ENCODE measurements around the gene OPN5. TPM values are rescaled to one million over a fixed set of nuclear protein-coding genes. Genes with fewer than 3 reads are reported as not detected.

The OPN5 gene
- total RNA-seq, 1 donor from 2014 or later: not detected

GRCh38 chr6:47789553-47789952, 7.7 kb downstream of the OPN5 start:
- Histone ChIP-seq H3K36me3 (no peaks in the 10 kb centered on the region), H3K4me3 (no peak overlapping the region), H3K27ac (no peak overlapping the region), H3K27me3 (no peaks in the 10 kb centered on the region), H3K4me1 (no peaks in the 10 kb centered on the region), H3K9me3 (no peaks in the 10 kb centered on the region)
- DNase-seq (ENCODE audit: low spot score in 2 of 2): no peak
- intact Hi-C loops (cut with DNase I): loop anchor here (5.0 kb wide), 1 partner anchor 1623 kb away; no protein-coding TSS in a partner anchor
- no peak for TF ChIP-seq CTCF (IDR thresholded peaks at IDR 0.05)

- intact Hi-C loops (cut with DNase I): no loop called here
- no peak overlapping the region for H3K4me3 ChIP-seq
- no peak for TF ChIP-seq CTCF (IDR thresholded peaks at IDR 0.05)
Measured at GRCh38 chr6:47792216-47792733, 10.4 kb downstream of the OPN5 start.

GRCh38 chr6:47794577-47795135, 12.8 kb downstream of the OPN5 start:
- TF ChIP-seq CTCF (IDR thresholded peaks at IDR 0.05): no peak
- Histone ChIP-seq H3K4me1 (no peaks in the 10 kb centered on the region), H3K27ac (no peak overlapping the region), H3K9me3 (no peaks in the 10 kb centered on the region), H3K27me3 (no peaks in the 10 kb centered on the region), H3K36me3 (no peaks in the 10 kb centered on the region), H3K4me3 (no peak overlapping the region)
- intact Hi-C loops (cut with DNase I): no loop called here
- no peak for DNase-seq (ENCODE audit: low spot score in 2 of 2)

More at GRCh38 chr6:47792216-47792733, 10.4 kb downstream of the OPN5 start:
- no peaks in the 10 kb centered on the region for H3K36me3 ChIP-seq
- no peaks in the 10 kb centered on the region for H3K9me3 ChIP-seq
- H3K4me1 ChIP-seq: no peaks in the 10 kb centered on the region
- H3K27ac ChIP-seq: no peak overlapping the region
- no peak for DNase-seq (ENCODE audit: low spot score in 2 of 2)
- H3K27me3 ChIP-seq: no peaks in the 10 kb centered on the region

- DNase-seq (ENCODE audit: low spot score in 2 of 2): no peak
- Histone ChIP-seq H3K27me3 (no peaks in the 10 kb centered on the region), H3K9me3 (no peaks in the 10 kb centered on the region), H3K4me1 (no peaks in the 10 kb centered on the region), H3K36me3 (no peaks in the 10 kb centered on the region), H3K4me3 (no peak overlapping the region), H3K27ac (no peak overlapping the region)
- TF ChIP-seq CTCF (IDR thresholded peaks at IDR 0.05): no peak
- intact Hi-C loops (cut with DNase I): no loop called here
Measured at GRCh38 chr6:47801984-47802383, 20.2 kb downstream of the OPN5 start.

- intact Hi-C loops (cut with DNase I): no loop called here
- Histone ChIP-seq H3K27me3 (no peaks in the 10 kb centered on the region), H3K4me1 (no peaks in the 10 kb centered on the region), H3K36me3 (no peaks in the 10 kb centered on the region), H3K27ac (no peak overlapping the region), H3K9me3 (no peaks in the 10 kb centered on the region), H3K4me3 (no peak overlapping the region)
- DNase-seq (ENCODE audit: low spot score in 2 of 2): no peak
- TF ChIP-seq CTCF (IDR thresholded peaks at IDR 0.05): no peak
Measured at GRCh38 chr6:47804821-47805220, 23.0 kb downstream of the OPN5 start.

GRCh38 chr6:47809873-47810272, 28.0 kb downstream of the OPN5 start:
- Histone ChIP-seq H3K4me1 (no peaks in the 10 kb centered on the region), H3K27me3 (no peaks in the 10 kb centered on the region), H3K27ac (no peak overlapping the region), H3K9me3 (no peaks in the 10 kb centered on the region), H3K36me3 (no peaks in the 10 kb centered on the region), H3K4me3 (no peak overlapping the region)
- intact Hi-C loops (cut with DNase I): no loop called here
- no peak for DNase-seq (ENCODE audit: low spot score in 2 of 2)
- TF ChIP-seq CTCF (IDR thresholded peaks at IDR 0.05): no peak
